Measurements from ENCODE around the gene BRD4. TPM values are rescaled to one million over a fixed set of nuclear protein-coding genes. Genes with fewer than 3 reads are reported as not detected.
A peak's percentile ranks its signal among the peaks of the same experiment; 100 is the strongest.

BRD4 gene
- total and polyA plus RNA-seq, 2 of the 13 experiments (the other 11 are each of a cell fraction or from before 2014, with no cell fraction given) = 10.5 to 11.4 TPM

DNA sequence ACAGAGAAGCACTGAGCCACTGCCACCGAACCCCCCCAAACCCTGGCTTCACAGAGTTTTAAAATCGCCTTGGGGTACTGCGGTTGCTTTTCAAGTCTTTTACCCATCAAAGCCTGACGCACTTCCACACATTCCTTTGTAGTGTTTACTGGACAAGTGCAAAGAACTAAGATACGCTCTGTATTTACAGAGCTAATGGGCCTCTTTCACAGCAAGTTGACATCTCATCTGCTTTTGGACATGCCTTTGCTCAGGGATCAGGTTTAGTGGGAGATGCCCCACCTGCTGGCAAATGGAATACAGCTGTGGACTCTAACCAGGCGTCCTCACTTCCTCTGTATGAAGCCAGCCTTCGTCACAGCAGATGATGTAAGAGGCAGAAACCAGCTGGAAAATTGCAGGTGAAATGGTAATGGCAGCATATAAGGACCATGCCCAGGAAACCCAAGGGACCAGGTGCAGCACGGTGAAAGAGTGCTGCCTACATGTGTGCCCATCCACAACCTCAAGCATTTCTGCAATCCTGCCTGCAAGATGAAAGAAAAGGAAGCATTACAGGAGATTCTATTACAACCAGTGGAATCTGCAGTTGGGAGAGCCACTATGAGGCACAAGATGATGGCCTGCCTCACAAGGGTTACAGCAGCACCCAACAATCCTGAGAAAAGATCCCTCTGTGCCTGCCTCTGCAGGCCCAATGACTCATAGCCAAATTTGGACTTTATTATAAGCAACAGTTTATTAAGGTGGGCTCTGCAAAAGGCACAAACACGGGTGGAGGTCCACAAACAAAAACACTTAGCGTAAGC lies 34.7 kb downstream of the BRD4 start (continued):
- no peak for TF ChIP-seq ZZZ3 (CRISPR knock-in tag; IDR thresholded peaks at IDR 0.05; ENCODE audit: borderline replicate concordance)
- TF ChIP-seq AHR (CRISPR knock-in tag; IDR thresholded peaks at IDR 0.05) = no peak
- no peak for TF ChIP-seq ZNF546 (CRISPR knock-in tag; conservative IDR thresholded peaks at IDR 0.05)
- 0 out of 2 replicates have a peak, but pooled peaks have one; percentile 29 for TF ChIP-seq DNMT3B (CRISPR knock-in tag; conservative IDR thresholded peaks at IDR 0.05)
- TF ChIP-seq EZH2 (conservative IDR thresholded peaks at IDR 0.05; ENCODE audit: low read depth, low read length) = no peak
- no peak for TF ChIP-seq ZNF577 (CRISPR knock-in tag; IDR thresholded peaks at IDR 0.05; ENCODE audit: borderline replicate concordance, low read depth)
- TF ChIP-seq NFE2 (CRISPR knock-in tag; IDR thresholded peaks at IDR 0.05) = no peak
- peak; percentile 72 for TF ChIP-seq RAD21 (CRISPR knock-in tag; IDR thresholded peaks at IDR 0.05)
- TF ChIP-seq, protein P1, sequence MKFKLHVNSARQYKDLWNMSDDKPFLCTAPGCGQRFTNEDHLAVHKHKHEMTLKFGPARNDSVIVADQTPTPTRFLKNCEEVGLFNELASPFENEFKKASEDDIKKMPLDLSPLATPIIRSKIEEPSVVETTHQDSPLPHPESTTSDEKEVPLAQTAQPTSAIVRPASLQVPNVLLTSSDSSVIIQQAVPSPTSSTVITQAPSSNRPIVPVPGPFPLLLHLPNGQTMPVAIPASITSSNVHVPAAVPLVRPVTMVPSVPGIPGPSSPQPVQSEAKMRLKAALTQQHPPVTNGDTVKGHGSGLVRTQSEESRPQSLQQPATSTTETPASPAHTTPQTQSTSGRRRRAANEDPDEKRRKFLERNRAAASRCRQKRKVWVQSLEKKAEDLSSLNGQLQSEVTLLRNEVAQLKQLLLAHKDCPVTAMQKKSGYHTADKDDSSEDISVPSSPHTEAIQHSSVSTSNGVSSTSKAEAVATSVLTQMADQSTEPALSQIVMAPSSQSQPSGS (CRISPR knock-in tag; IDR thresholded peaks at IDR 0.05) = peak; percentile 82
- TF ChIP-seq HES4 (CRISPR knock-in tag; IDR thresholded peaks at IDR 0.05; ENCODE audit: borderline replicate concordance) = no peak
- TF ChIP-seq ZNF510 (CRISPR knock-in tag; IDR thresholded peaks at IDR 0.05; ENCODE audit: low read depth) = no peak
- TF ChIP-seq ZNF263 (CRISPR knock-in tag; IDR thresholded peaks at IDR 0.05) = no peak
- TF ChIP-seq MAF1 (CRISPR knock-in tag; IDR thresholded peaks at IDR 0.05; ENCODE audit: borderline replicate concordance) = 0 out of 2 replicates have a peak, but pooled peaks have one; percentile 9
- TF ChIP-seq ZNF790 (CRISPR knock-in tag; IDR thresholded peaks at IDR 0.05; ENCODE audit: borderline replicate concordance) = no peak
- TF ChIP-seq ZNF432 (CRISPR knock-in tag; IDR thresholded peaks at IDR 0.05; ENCODE audit: borderline replicate concordance) = no peak
- TF ChIP-seq ZNF777 (CRISPR knock-in tag; IDR thresholded peaks at IDR 0.05) = no peak; the same call in 1 of the 2 replicates
- TF ChIP-seq ZBTB3 (CRISPR knock-in tag; IDR thresholded peaks at IDR 0.05; ENCODE audit: borderline replicate concordance, low read depth) = no peak
- no peak for TF ChIP-seq ARID2 (CRISPR knock-in tag; IDR thresholded peaks at IDR 0.05; ENCODE audit: borderline replicate concordance)
- no peak for TF ChIP-seq ZNF337 (CRISPR knock-in tag; IDR thresholded peaks at IDR 0.05; ENCODE audit: borderline replicate concordance, low read depth)
- TF ChIP-seq GABPA (IDR thresholded peaks at IDR 0.05; ENCODE audit: low read depth, low read length) = no peak
- peak; percentile 69 for TF ChIP-seq GABPA (CRISPR knock-in tag; IDR thresholded peaks at IDR 0.05; ENCODE audit: low read depth)
- TF ChIP-seq RFXANK (CRISPR knock-in tag; IDR thresholded peaks at IDR 0.05) = peak; percentile 58; the same call in 1 of the 2 replicates
- TF ChIP-seq KAT8 (CRISPR knock-in tag; IDR thresholded peaks at IDR 0.05) = peak; percentile 69; the same call in 1 of the 2 replicates
- 0 out of 2 replicates have a peak, but pooled peaks have one; percentile 5 for TF ChIP-seq SNAI1 (CRISPR knock-in tag; IDR thresholded peaks at IDR 0.05; ENCODE audit: borderline replicate concordance)
- TF ChIP-seq MBD4 (IDR thresholded peaks at IDR 0.05; ENCODE audit: borderline replicate concordance, low read length) = peak; percentile 86; the same call in 1 of the 2 replicates
- no peak; the same call in 1 of the 2 replicates for TF ChIP-seq ZBTB20 (CRISPR knock-in tag; IDR thresholded peaks at IDR 0.05; ENCODE audit: borderline replicate concordance, low read depth)
- TF ChIP-seq TMF1 (CRISPR knock-in tag; IDR thresholded peaks at IDR 0.05; ENCODE audit: low read depth) = no peak
- peak; percentile 69; the same call in 1 of the 2 replicates for TF ChIP-seq HMG20A (CRISPR knock-in tag; IDR thresholded peaks at IDR 0.05; ENCODE audit: borderline replicate concordance)
- peak; percentile 98 for TF ChIP-seq TBX3 (IDR thresholded peaks at IDR 0.05; ENCODE audit: borderline replicate concordance)
